Keratinocyte (primary cell): ENCODE data around the gene ZNF254.

Experiments used
- EZH2 ChIP-seq: IDR thresholded peaks from one replicate; pipeline ENCODE4 v1.6.1; 2012; ENCODE audit warnings: inconsistent platforms, mild to moderate bottlenecking, low read length, moderate library complexity
- TF ChIP-seq, protein P1 (sequence below), 3 experiments: IDR thresholded peaks in 1 of 3; conservative IDR thresholded peaks in 1 of 3; optimal IDR thresholded peaks in 1 of 3; 2 replicates in 2 of 3; 3 replicates in 1 of 3; pipeline versions ENCODE3 to v1.5.1; 2011; ENCODE audit warnings: low read length in 3 of 3, mild to moderate bottlenecking in 3 of 3, moderate library complexity in 2 of 3, control low read depth in 1 of 3, inconsistent platforms in 1 of 3; ENCODE audit not compliant: insufficient read depth in 2 of 3; ENCODE audit errors: extremely low read depth in 1 of 3

DNA sequence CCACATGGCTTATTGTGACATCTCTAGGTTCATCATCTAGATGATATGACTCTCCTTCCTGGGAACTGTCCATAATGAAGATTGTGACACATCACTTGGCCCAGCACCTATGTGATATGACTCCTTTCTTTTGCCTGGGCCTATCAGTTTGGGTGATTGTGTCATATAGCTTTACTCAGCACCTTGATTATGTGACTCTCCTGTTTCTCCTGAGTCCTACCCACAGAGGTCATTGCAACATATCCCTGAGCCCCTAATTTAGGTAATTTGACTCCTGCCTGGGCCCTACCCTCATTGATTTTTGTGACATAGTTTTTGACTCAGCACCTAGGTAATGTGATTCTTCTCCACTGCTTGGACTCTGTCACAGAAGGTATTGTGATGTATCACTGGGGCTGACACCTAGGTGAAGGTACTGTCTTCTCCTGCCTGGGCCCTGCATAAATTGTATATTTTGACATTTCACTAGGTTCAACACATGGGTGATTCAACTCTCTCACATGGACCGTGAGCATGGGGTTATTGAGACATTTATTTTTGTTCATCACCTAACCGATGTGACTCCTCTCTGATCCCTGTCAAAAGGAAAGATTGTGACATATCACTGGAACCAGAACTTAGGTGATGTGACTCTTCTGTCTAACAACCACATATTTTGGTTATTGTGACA lies 26.2 kb upstream of the ZNF254 start:
- TF ChIP-seq, protein P1, sequence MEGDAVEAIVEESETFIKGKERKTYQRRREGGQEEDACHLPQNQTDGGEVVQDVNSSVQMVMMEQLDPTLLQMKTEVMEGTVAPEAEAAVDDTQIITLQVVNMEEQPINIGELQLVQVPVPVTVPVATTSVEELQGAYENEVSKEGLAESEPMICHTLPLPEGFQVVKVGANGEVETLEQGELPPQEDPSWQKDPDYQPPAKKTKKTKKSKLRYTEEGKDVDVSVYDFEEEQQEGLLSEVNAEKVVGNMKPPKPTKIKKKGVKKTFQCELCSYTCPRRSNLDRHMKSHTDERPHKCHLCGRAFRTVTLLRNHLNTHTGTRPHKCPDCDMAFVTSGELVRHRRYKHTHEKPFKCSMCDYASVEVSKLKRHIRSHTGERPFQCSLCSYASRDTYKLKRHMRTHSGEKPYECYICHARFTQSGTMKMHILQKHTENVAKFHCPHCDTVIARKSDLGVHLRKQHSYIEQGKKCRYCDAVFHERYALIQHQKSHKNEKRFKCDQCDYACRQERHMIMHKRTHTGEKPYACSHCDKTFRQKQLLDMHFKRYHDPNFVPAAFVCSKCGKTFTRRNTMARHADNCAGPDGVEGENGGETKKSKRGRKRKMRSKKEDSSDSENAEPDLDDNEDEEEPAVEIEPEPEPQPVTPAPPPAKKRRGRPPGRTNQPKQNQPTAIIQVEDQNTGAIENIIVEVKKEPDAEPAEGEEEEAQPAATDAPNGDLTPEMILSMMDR (optimal IDR thresholded peaks at IDR 0.05 in 1 of 3, IDR thresholded peaks at IDR 0.05 in 1 of 3, conservative IDR thresholded peaks at IDR 0.05 in 1 of 3; ENCODE audit: extremely low read depth in 1 of 3, insufficient read depth in 2 of 3, low read length in 3 of 3) = no peak
- no peak for TF ChIP-seq EZH2
